A673 (cell line): ENCODE data around the gene TJAP1. TPM values are rescaled to one million over a fixed set of nuclear protein-coding genes. Genes with fewer than 3 reads are reported as not detected.

Source experiments
- BruUV-seq: library from RNA; stranded (reverse); fragments of 400-500 nt; replicated peaks from 2 replicates; lab custom pipeline; 2021; lab: Mats Ljungman, UMichigan
- CTCF ChIA-PET: fragments of 300-600 bp; sonication (Branson Sonifier 250); formaldehyde crosslinking; loops from one replicate; lab custom pipeline; 2022; ENCODE audit warnings: antibody characterized with exemption; lab: Charles Lee
- POLR2A ChIA-PET: fragments of 300-600 bp; sonication (Branson Sonifier 250); formaldehyde crosslinking; loops from one replicate; lab custom pipeline; 2022; ENCODE audit warnings: antibody characterized with exemption; ENCODE audit not compliant: low non-redundant PET; lab: Charles Lee
- DNase-seq: peaks from one replicate; pipeline ENCODE4 v3.0.0-alpha.2; 2015; ENCODE audit warnings: low spot score
- H3K27ac ChIP-seq: fragments of 200-600 bp; sonication (generic); 2 replicates; pipeline ENCODE4 v1.5.1; 2016; ENCODE audit warnings: mixed run types, low read depth, mild to moderate bottlenecking, mixed read lengths, antibody characterized with exemption, low read length; ENCODE audit not compliant: poor library complexity, severe bottlenecking
- H3K27me3 ChIP-seq: fragments of 200-600 bp; sonication (generic); replicated peaks from 2 replicates; pipeline ENCODE4 v1.6.1; 2017; ENCODE audit warnings: mixed run types, low read depth, mild to moderate bottlenecking, mixed read lengths, antibody characterized with exemption, low read length; ENCODE audit not compliant: insufficient read depth, poor library complexity
- H3K36me3 ChIP-seq: fragments of 200-600 bp; sonication (generic); 2 replicates; pipeline ENCODE4 v1.6.1; 2016; ENCODE audit warnings: mixed run types, mild to moderate bottlenecking, mixed read lengths, antibody characterized with exemption, low read length; ENCODE audit not compliant: insufficient read depth, poor library complexity, severe bottlenecking
- H3K4me1 ChIP-seq: fragments of 200-600 bp; sonication (generic); 2 replicates; pipeline ENCODE4 v1.6.1; 2017; ENCODE audit warnings: mixed run types, mild to moderate bottlenecking, mixed read lengths, antibody characterized with exemption, low read length; ENCODE audit not compliant: insufficient read depth, poor library complexity, severe bottlenecking
- H3K4me3 ChIP-seq: fragments of 200-600 bp; sonication (generic); 2 replicates; pipeline ENCODE4 v1.5.1; 2016; ENCODE audit warnings: low read depth, mixed run types, mild to moderate bottlenecking, mixed read lengths, low read length; ENCODE audit not compliant: poor library complexity, severe bottlenecking
- H3K9me3 ChIP-seq: fragments of 200-600 bp; sonication (generic); 2 replicates; pipeline ENCODE4 v1.6.1; 2016; ENCODE audit warnings: mixed run types, low read depth, mild to moderate bottlenecking, mixed read lengths, antibody characterized with exemption, low read length; ENCODE audit not compliant: poor library complexity, severe bottlenecking
- CTCF ChIP-seq: fragments of 300-800, 200-600 bp; sonication (generic); conservative IDR thresholded peaks from 2 replicates; pipeline ENCODE4 v1.5.1; 2017; ENCODE audit warnings: low read depth, mild to moderate bottlenecking, antibody characterized with exemption, low read length, moderate library complexity, mixed read lengths
- EZH2 ChIP-seq: fragments of 200-600 bp; sonication (generic); IDR thresholded peaks from 2 replicates; pipeline ENCODE4 v1.6.1; 2017; ENCODE audit warnings: borderline replicate concordance, low read depth, mild to moderate bottlenecking, mixed read lengths, antibody characterized with exemption, low read length; ENCODE audit not compliant: poor library complexity, severe bottlenecking
- intact Hi-C: fragments of 100-400 bp; cut with micrococcal nuclease; formaldehyde crosslinking; loops from one replicate; pipeline ENCODE4 v1.10.0; 2022; ENCODE audit not compliant: unreplicated experiment
- total RNA-seq: library from RNA; stranded (reverse); gene quantifications from 2 replicates; pipeline ENCODE4 v1.2.3, GENCODE V29; 2021

TJAP1 gene
- total RNA-seq, 1 experiment from 2014 or later: 46.0 TPM

GRCh38 chr6:43481591-43482236, 4.3 kb downstream of the TJAP1 start:
- Histone ChIP-seq H3K27me3 (no peaks in the 10 kb centered on the region), H3K9me3 (no peaks in the 10 kb centered on the region), H3K4me1 (peaks cover 33% of the 10 kb centered on the region), H3K27ac (no peak overlapping the region), H3K4me3 (no peak overlapping the region), H3K36me3 (no peaks in the 10 kb centered on the region)
- ChIA-PET POLR2A (no interaction called here), CTCF (interaction anchor here (0.6 kb wide), 2 partner anchors 131 to 294 kb away, joined by 4 to 6 read pairs; no protein-coding TSS in a partner anchor)
- intact Hi-C loops: no loop called here
- BruUV-seq: TSS peak; percentile 3
- no peak for DNase-seq
- TF ChIP-seq CTCF (no peak), EZH2 (no peak)

- BruUV-seq: no TSS peak
- CTCF ChIA-PET: interaction anchor here (0.6 to 0.9 kb wide), 2 partner anchors 18 to 31 kb away, joined by 3 to 6 read pairs; no protein-coding TSS in a partner anchor
- Histone ChIP-seq H3K4me3 (no peak overlapping the region), H3K9me3 (no peaks in the 10 kb centered on the region), H3K27ac (no peak overlapping the region), H3K4me1 (peaks cover 37% of the 10 kb centered on the region), H3K36me3 (no peaks in the 10 kb centered on the region), H3K27me3 (no peaks in the 10 kb centered on the region)
- POLR2A ChIA-PET: no interaction called here
- no peak for DNase-seq
- intact Hi-C loops: no loop called here
- TF ChIP-seq CTCF: no peak
- TF ChIP-seq EZH2: no peak
These were observed 11.4 kb downstream of the TJAP1 start for GRCh38 chr6:43488667-43489276.

- no peak for TF ChIP-seq CTCF
- no peak for TF ChIP-seq EZH2
- Histone ChIP-seq H3K36me3 (no peaks in the 10 kb centered on the region), H3K27me3 (no peaks in the 10 kb centered on the region), H3K27ac (no peak overlapping the region), H3K4me1 (peaks cover 37% of the 10 kb centered on the region), H3K9me3 (no peaks in the 10 kb centered on the region), H3K4me3 (no peak overlapping the region)
- intact Hi-C loops: no loop called here
- CTCF ChIA-PET: interaction anchor here (0.6 kb wide), 1 partner anchor 32 kb away, joined by 6 read pairs; no protein-coding TSS in a partner anchor
- BruUV-seq: no TSS peak
- DNase-seq: no peak
- POLR2A ChIA-PET: no interaction called here
These were observed 12.1 kb downstream of the TJAP1 start for GRCh38 chr6:43489277-43490072.
